ENCODE results near the gene RGL3. TPM values are rescaled to one million over a fixed set of nuclear protein-coding genes. Genes with fewer than 3 reads are reported as not detected.
A peak's percentile ranks its signal among the peaks of the same experiment; 100 is the strongest.

RGL3 gene
- total and polyA plus RNA-seq, 9 of the 15 experiments (the other 6 are each of a cell fraction or from before 2014, with no cell fraction given), result 0.12 to 0.61 (median 0.32) TPM; not detected in 4

- 71% methylated on average over 19 of the region's 19 CpGs for WGBS (ENCODE audit: insufficient coverage, low coverage, missing lambda C conversion rate)
- ATAC-seq (no peak), DNase-seq (ENCODE audit: extremely low read depth in 1 of 4, low spot score in 3 of 4) (no peak), FAIRE-seq (no peak)
- ChIA-PET POLR2A (no interaction called here), CTCF (ENCODE audit: low intra/inter-chr PET ratio) (no interaction called here)
- peaks cover 8% of the 10 kb centered on the region; the same call in 2 of the 3 replicates for H3K79me2 ChIP-seq (ENCODE audit: control insufficient read depth, insufficient read depth, low read length)
- H3K9me1 ChIP-seq (ENCODE audit: control insufficient read depth, insufficient read depth, low read length), result no peaks in the 10 kb centered on the region
- peaks cover 8 to 27% of the 10 kb centered on the region in 2 experiments; a peak in 3 of 5 replicates for H3K4me1 ChIP-seq (replicated peaks in 1 of 2; ENCODE audit: control insufficient read depth in 2 of 2, insufficient read depth in 2 of 2, low read length in 2 of 2)
- intact Hi-C loops (cut with micrococcal nuclease), result no loop called here
- H3K27ac ChIP-seq (ENCODE audit: extremely low read depth, low read depth, low read length), result no peak overlapping the region
- BruUV-seq (replicated peaks), result no TSS peak
- H4K20me1 ChIP-seq (replicated peaks; ENCODE audit: control insufficient read depth, insufficient read depth, low read length), result no peaks in the 10 kb centered on the region
- peaks cover 3% of the 10 kb centered on the region; the same call in 1 of the 2 replicates for H3K9me3 ChIP-seq (replicated peaks; ENCODE audit: control insufficient read depth, insufficient read depth, low read depth, low read length)
- no peak overlapping the region for H3K9ac ChIP-seq (ENCODE audit: insufficient read depth in 1 of 2, low read depth in 2 of 2, low read length in 2 of 2)
- no peak overlapping the region for H3K4me3 ChIP-seq
- 0 out of 2 replicates have a peak overlapping the region, but pooled peaks have one; percentile 22 for H2AFZ ChIP-seq (ENCODE audit: low read depth, low read length)
- in situ Hi-C loops (cut with MboI), result no loop called here
- H3K4me2 ChIP-seq (ENCODE audit: insufficient read depth, low read length), result no peak overlapping the region
- H3K27me3 ChIP-seq (ENCODE audit: control insufficient read depth in 2 of 2, insufficient read depth in 2 of 2, low read length in 2 of 2), result no peaks in the 10 kb centered on the region
- H3K36me3 ChIP-seq (ENCODE audit: control insufficient read depth, insufficient read depth, low read length), result no peaks in the 10 kb centered on the region
- TF ChIP-seq SNAPC5 (CRISPR knock-in tag; IDR thresholded peaks at IDR 0.05) (no peak), ETV6 (IDR thresholded peaks at IDR 0.05; ENCODE audit: borderline replicate concordance in 1 of 2, low read depth in 2 of 2, low read length in 1 of 2) (no peak), ETV6 (CRISPR knock-in tag; IDR thresholded peaks at IDR 0.05; ENCODE audit: borderline replicate concordance) (no peak), REST (IDR thresholded peaks at IDR 0.05; ENCODE audit: borderline replicate concordance) (no peak), REST (CRISPR knock-in tag; IDR thresholded peaks at IDR 0.05; ENCODE audit: low read depth) (no peak), KLF1 (tag; IDR thresholded peaks at IDR 0.05) (no peak), ZNF121 (CRISPR knock-in tag; conservative IDR thresholded peaks at IDR 0.05) (no peak), VEZF1 (CRISPR knock-in tag; IDR thresholded peaks at IDR 0.05) (no peak), ELF2 (CRISPR knock-in tag; IDR thresholded peaks at IDR 0.05) (no peak), STAT5A (IDR thresholded peaks at IDR 0.05; ENCODE audit: borderline replicate concordance, low read length) (no peak), ZNF12 (CRISPR knock-in tag; IDR thresholded peaks at IDR 0.05) (no peak), EWSR1 (IDR thresholded peaks at IDR 0.05; ENCODE audit: borderline replicate concordance, low read depth, partially characterized antibody) (no peak)
These were observed 31.7 kb downstream of the RGL3 start for GRCh38 chr19:11387162-11388034.
